HCT116 (cell line): Measurements from ENCODE around the gene IL21R. TPM values are rescaled to one million over a fixed set of nuclear protein-coding genes. Genes with fewer than 3 reads are reported as not detected.

ENCODE experiments used
- ATAC-seq: fragments of 200-7000 bp; cut with Tn5 transposase; 2 replicates; pipeline ENCODE4 v1.9.1; 2020; ENCODE audit warnings: mild to moderate bottlenecking, moderate library complexity
- BruUV-seq: library from RNA; stranded (reverse); fragments of 400-500 nt; replicated peaks from 2 replicates; lab custom pipeline; 2021; lab: Mats Ljungman, UMichigan
- CTCF ChIA-PET: fragments of 300-600 bp; sonication (Branson Sonifier 250); formaldehyde crosslinking; loops from one replicate; lab custom pipeline; 2021; ENCODE audit warnings: antibody characterized with exemption; lab: Charles Lee
- POLR2A ChIA-PET: fragments of 300-600, 350-600 bp; sonication (Branson Sonifier 250); formaldehyde crosslinking; loops from one replicate; lab custom pipeline; 2021; ENCODE audit warnings: antibody characterized with exemption; lab: Charles Lee
- RAD21 ChIA-PET, 2 experiments: fragments of 300-600 bp; sonication (Branson Sonifier 250); formaldehyde crosslinking; loops; one replicate each; lab custom pipeline; 2023; ENCODE audit warnings: low total read pairs in 2 of 2; ENCODE audit not compliant: uncharacterized antibody in 2 of 2, unreplicated experiment in 2 of 2, low non-redundant PET in 1 of 2; lab: Charles Lee
- DNase-seq: peaks from one replicate; pipeline ENCODE4 v3.0.0-alpha.2; 2010; ENCODE audit warnings: low read depth, low spot score
- H2AFZ ChIP-seq: fragments of 200-600 bp; shearing (Covaris generic), sonication (generic); 2 replicates; pipeline ENCODE4 v1.6.1; 2017; ENCODE audit warnings: low read depth, mixed run types, mixed read lengths, antibody characterized with exemption, low read length; ENCODE audit not compliant: poor library complexity, severe bottlenecking
- H3K27ac ChIP-seq: 2 replicates; pipeline ENCODE4 v1.5.1; 2012; ENCODE audit warnings: low read depth, low read length
- H3K27me3 ChIP-seq: fragments of 200-600 bp; sonication (generic); 2 replicates; pipeline ENCODE4 v1.6.1; 2016; ENCODE audit warnings: mixed run types, low read length, mixed read lengths; ENCODE audit not compliant: insufficient read depth
- H3K36me3 ChIP-seq, 2 experiments: fragments of 200-500 bp in 1 of 2; fragments of 200-600 bp in 1 of 2; sonication (Bioruptor generic) in 1 of 2; sonication (generic) in 1 of 2; 2 replicates each; pipeline versions ENCODE4 v1.5.1 to v1.6.1; 2014 to 2016; ENCODE audit warnings: low read length in 2 of 2, inconsistent platforms in 1 of 2, mixed read lengths in 1 of 2, mixed run types in 1 of 2; ENCODE audit not compliant: insufficient read depth in 2 of 2, control insufficient read depth in 1 of 2
- H3K4me1 ChIP-seq, 2 experiments: fragments of 200-600 bp in 1 of 2; sonication (generic) in 1 of 2; 2 replicates each; pipeline versions ENCODE4 v1.5.1 to v1.6.1; 2012 to 2017; ENCODE audit warnings: low read length in 2 of 2, inconsistent platforms in 1 of 2, mild to moderate bottlenecking in 1 of 2, mixed read lengths in 1 of 2, mixed run types in 1 of 2, moderate library complexity in 1 of 2; ENCODE audit not compliant: insufficient read depth in 2 of 2, control insufficient read depth in 1 of 2
- H3K4me2 ChIP-seq: fragments of 200-600 bp; sonication (generic); 2 replicates; pipeline ENCODE4 v1.6.1; 2017; ENCODE audit warnings: mixed run types, low read length, mixed read lengths
- H3K4me3 ChIP-seq, 2 experiments: fragments of 200-600 bp in 1 of 2; sonication (generic) in 1 of 2; replicated peaks in 1 of 2; 2 replicates each; pipeline ENCODE4 v1.5.1; 2011 to 2016; ENCODE audit warnings: low read length in 2 of 2, control low read depth in 1 of 2, low read depth in 1 of 2, mild to moderate bottlenecking in 1 of 2, mixed read lengths in 1 of 2, mixed run types in 1 of 2
- H3K79me2 ChIP-seq: fragments of 200-600 bp; sonication (generic); 2 replicates; pipeline ENCODE4 v1.6.1; 2017; ENCODE audit warnings: mild to moderate bottlenecking, mixed run types, low read length, moderate library complexity, mixed read lengths; ENCODE audit not compliant: insufficient read depth
- H3K9ac ChIP-seq: fragments of 200-600 bp; sonication (generic); 2 replicates; pipeline ENCODE4 v1.6.1; 2016; ENCODE audit warnings: low read length, mixed read lengths
- H3K9me2 ChIP-seq: fragments of 200-600 bp; sonication (generic), shearing (Covaris generic); 2 replicates; pipeline ENCODE4 v1.6.1; 2017; ENCODE audit warnings: mixed run types, mild to moderate bottlenecking, moderate library complexity; ENCODE audit not compliant: insufficient read depth
- H3K9me3 ChIP-seq, 2 experiments: fragments of 200-500 bp in 1 of 2; fragments of 200-600 bp in 1 of 2; sonication (Bioruptor generic) in 1 of 2; sonication (generic) in 1 of 2; 2 replicates each; pipeline ENCODE4 v1.6.1; 2014 to 2017; ENCODE audit warnings: low read length in 2 of 2, mixed read lengths in 2 of 2, inconsistent platforms in 1 of 2, low read depth in 1 of 2, mild to moderate bottlenecking in 1 of 2, mixed run types in 1 of 2, moderate library complexity in 1 of 2; ENCODE audit not compliant: control insufficient read depth in 1 of 2, insufficient read depth in 1 of 2
- H4K20me1 ChIP-seq: fragments of 200-600 bp; sonication (generic), shearing (Covaris generic); 2 replicates; pipeline ENCODE4 v1.6.1; 2017; ENCODE audit warnings: mixed run types, mild to moderate bottlenecking, moderate library complexity; ENCODE audit not compliant: insufficient read depth
- ATF3 ChIP-seq: IDR thresholded peaks from 2 replicates; pipeline ENCODE4 v1.6.1; 2012
- CBX3 ChIP-seq: IDR thresholded peaks from 2 replicates; pipeline ENCODE4 v1.6.1; 2012; ENCODE audit warnings: low read depth
- CEBPB ChIP-seq: IDR thresholded peaks from 2 replicates; pipeline ENCODE4 v1.6.1; 2012; ENCODE audit warnings: low read depth
- CTCF ChIP-seq, 3 experiments: fragments of 200-600 bp in 1 of 3; sonication (generic) in 1 of 3; IDR thresholded peaks in 2 of 3; conservative IDR thresholded peaks in 1 of 3; 2 replicates each; pipeline ENCODE4 v1.5.1; 2012 to 2017; ENCODE audit warnings: low read depth in 2 of 3, low read length in 2 of 3, antibody characterized with exemption in 1 of 3, borderline replicate concordance in 1 of 3, control low read depth in 1 of 3, mild to moderate bottlenecking in 1 of 3, mixed read lengths in 1 of 3, mixed run types in 1 of 3, moderate library complexity in 1 of 3; ENCODE audit not compliant: insufficient read depth in 1 of 3
- FOSL1 ChIP-seq: IDR thresholded peaks from 2 replicates; pipeline ENCODE4 v1.6.1; 2012; ENCODE audit warnings: low read depth
- JUND ChIP-seq: IDR thresholded peaks from 2 replicates; pipeline ENCODE4 v1.6.1; 2012
- MAX ChIP-seq: IDR thresholded peaks from 2 replicates; pipeline ENCODE4 v1.6.1; 2012
- POLR2A ChIP-seq: IDR thresholded peaks from 2 replicates; pipeline ENCODE4 v1.7.0; 2011; ENCODE audit warnings: borderline replicate concordance; ENCODE audit not compliant: insufficient read depth, insufficient read length; ENCODE audit errors: extremely low read depth
- POLR2AphosphoS5 ChIP-seq: IDR thresholded peaks from 2 replicates; pipeline ENCODE4 v1.6.1; 2011; ENCODE audit warnings: mild to moderate bottlenecking, low read depth, low read length, moderate library complexity
- RAD21 ChIP-seq: IDR thresholded peaks from 2 replicates; pipeline ENCODE4 v1.6.1; 2012; ENCODE audit warnings: low read depth, mild to moderate bottlenecking
- SRF ChIP-seq: IDR thresholded peaks from 2 replicates; pipeline ENCODE4 v1.6.1; 2012; ENCODE audit warnings: low read depth
- TCF7L2 ChIP-seq: IDR thresholded peaks from 2 replicates; pipeline ENCODE4 v1.7.0; 2011; ENCODE audit warnings: borderline replicate concordance, inconsistent platforms; ENCODE audit not compliant: insufficient read depth, insufficient read length; ENCODE audit errors: extremely low read depth
- ZBTB33 ChIP-seq: IDR thresholded peaks from 2 replicates; pipeline ENCODE4 v1.6.1; 2011; ENCODE audit warnings: mild to moderate bottlenecking, low read length, moderate library complexity; ENCODE audit not compliant: insufficient replicate concordance; ENCODE audit errors: extremely low read depth
- ZFX ChIP-seq: fragments of 450-650 bp; IDR thresholded peaks from 2 replicates; pipeline ENCODE4 v1.6.1; 2017
- ZNF274 ChIP-seq: fragments of 200-500 bp; sonication (Bioruptor generic); IDR thresholded peaks from 2 replicates; pipeline ENCODE4 v1.6.1; 2014; ENCODE audit warnings: mild to moderate bottlenecking, low read depth, low read length, inconsistent platforms
- intact Hi-C: fragments of 100-400 bp; cut with micrococcal nuclease; formaldehyde crosslinking; loops from 2 replicates; pipeline ENCODE4 v1.10.0; 2022
- total RNA-seq: library from RNA; stranded (reverse); gene quantifications from one replicate; pipeline ENCODE4 v1.2.1, GENCODE V29; 2021; ENCODE audit not compliant: unreplicated experiment

IL21R gene
- total RNA-seq, 1 experiment from 2014 or later: 1.2 TPM

GRCh38 chr16:27464626-27465482 is 62.9 kb downstream of the IL21R start:
- intact Hi-C loops: no loop called here
- Histone ChIP-seq H3K36me3 (peaks cover 19 to 26% of the 10 kb centered on the region in 2 experiments; a peak in 3 of 4 replicates), H3K9me3 (no peaks in the 10 kb centered on the region), H3K9me2 (no peaks in the 10 kb centered on the region), H3K27me3 (no peaks in the 10 kb centered on the region), H3K4me3 (no peak overlapping the region), H2AFZ (no peak overlapping the region), H4K20me1 (no peaks in the 10 kb centered on the region), H3K4me1 (no peaks in the 10 kb centered on the region), H3K27ac (no peak overlapping the region), H3K9ac (no peak overlapping the region), H3K79me2 (no peaks in the 10 kb centered on the region), H3K4me2 (no peak overlapping the region)
- POLR2A ChIA-PET: no interaction called here
- TF ChIP-seq MAX: no peak
- no peak for TF ChIP-seq RAD21
- DNase-seq (no peak), ATAC-seq (no peak)
- CTCF ChIA-PET: no interaction called here
- RAD21 ChIA-PET: no interaction called here
- BruUV-seq: no TSS peak

GRCh38 chr16:27465483-27465879 is 63.5 kb downstream of the IL21R start:
- no peak for TF ChIP-seq ATF3
- no peak for TF ChIP-seq ZNF274
- no peak for TF ChIP-seq JUND
- no peak for TF ChIP-seq ZBTB33
- TF ChIP-seq CTCF (IDR thresholded peaks at IDR 0.05 in 2 of 3, conservative IDR thresholded peaks at IDR 0.05 in 1 of 3; ENCODE audit: borderline replicate concordance in 1 of 3, insufficient read depth in 1 of 3, low read depth in 2 of 3, low read length in 2 of 3): no peak
- TF ChIP-seq POLR2AphosphoS5: no peak
- no peak for TF ChIP-seq CEBPB
- TF ChIP-seq SRF: no peak
- no peak for TF ChIP-seq ZFX
- no peak for TF ChIP-seq FOSL1
- TF ChIP-seq TCF7L2: no peak
- TF ChIP-seq CBX3: no peak
- TF ChIP-seq POLR2A: no peak
- Histone ChIP-seq H3K9ac (no peak overlapping the region), H3K4me2 (no peak overlapping the region), H3K9me3 (no peaks in the 10 kb centered on the region), H3K4me1 (no peaks in the 10 kb centered on the region), H3K4me3 (no peak overlapping the region), H2AFZ (no peak overlapping the region), H4K20me1 (no peaks in the 10 kb centered on the region), H3K27ac (no peak overlapping the region), H3K36me3 (peaks cover 20 to 29% of the 10 kb centered on the region in 2 experiments; a peak in 3 of 4 replicates), H3K79me2 (no peaks in the 10 kb centered on the region), H3K9me2 (no peaks in the 10 kb centered on the region), H3K27me3 (no peaks in the 10 kb centered on the region)
- ChIA-PET CTCF (no interaction called here), POLR2A (no interaction called here), RAD21 (no interaction called here)
- ATAC-seq (no peak), DNase-seq (no peak)
- no TSS peak for BruUV-seq
- intact Hi-C loops: no loop called here
